ENCODE results near the gene PPM1D. TPM values are rescaled to one million over a fixed set of nuclear protein-coding genes. Genes with fewer than 3 reads are reported as not detected.

The PPM1D gene
- total and polyA plus RNA-seq, 7 donors: 5.4 to 13.8 (median 9.6) TPM

DNA sequence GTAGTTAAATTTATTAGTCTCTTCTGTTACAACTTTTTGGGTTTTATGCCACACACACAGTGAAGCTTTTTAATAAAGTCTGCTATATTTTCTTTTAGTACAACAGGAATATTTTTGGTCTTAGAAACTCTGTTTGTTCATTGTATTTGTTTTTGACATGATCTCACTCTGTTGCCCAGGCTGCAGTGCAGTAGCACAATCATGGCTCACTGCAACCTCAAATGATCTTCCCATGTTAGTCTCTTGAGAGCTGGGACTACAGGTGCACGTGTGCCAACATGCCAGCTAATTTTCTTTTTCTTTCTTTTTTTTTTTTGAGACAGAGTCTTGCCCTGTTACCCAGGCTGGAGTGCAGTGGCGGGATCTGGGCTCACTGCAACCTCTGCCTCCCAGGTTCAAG is 27.1 kb downstream of the PPM1D start:
- WGBS, 2 donors: 76 to 92% methylated on average over 2 of the region's 2 CpGs
- H3K27me3 ChIP-seq: no peaks in the 10 kb centered on the region
- TF ChIP-seq EP300 (IDR thresholded peaks at IDR 0.05): no peak
- TF ChIP-seq CTCF (IDR thresholded peaks at IDR 0.05): no peak
- TF ChIP-seq POLR2AphosphoS5 (IDR thresholded peaks at IDR 0.05): no peak
- TF ChIP-seq POLR2A (IDR thresholded peaks at IDR 0.05): no peak
- H3K4me3 ChIP-seq: no peak overlapping the region
- H3K9me3 ChIP-seq: no peaks in the 10 kb centered on the region
- H3K27ac ChIP-seq: no peak overlapping the region
- intact Hi-C loops (cut with DNase I): no loop called here
- DNase-seq: no peak
- peaks cover 0 to 4% (median 0%) of the 10 kb centered on the region in 4 donors for H3K4me1 ChIP-seq
- H3K36me3 ChIP-seq: peaks cover 0 to 20% (median 3%) of the 10 kb centered on the region in 4 donors

DNA sequence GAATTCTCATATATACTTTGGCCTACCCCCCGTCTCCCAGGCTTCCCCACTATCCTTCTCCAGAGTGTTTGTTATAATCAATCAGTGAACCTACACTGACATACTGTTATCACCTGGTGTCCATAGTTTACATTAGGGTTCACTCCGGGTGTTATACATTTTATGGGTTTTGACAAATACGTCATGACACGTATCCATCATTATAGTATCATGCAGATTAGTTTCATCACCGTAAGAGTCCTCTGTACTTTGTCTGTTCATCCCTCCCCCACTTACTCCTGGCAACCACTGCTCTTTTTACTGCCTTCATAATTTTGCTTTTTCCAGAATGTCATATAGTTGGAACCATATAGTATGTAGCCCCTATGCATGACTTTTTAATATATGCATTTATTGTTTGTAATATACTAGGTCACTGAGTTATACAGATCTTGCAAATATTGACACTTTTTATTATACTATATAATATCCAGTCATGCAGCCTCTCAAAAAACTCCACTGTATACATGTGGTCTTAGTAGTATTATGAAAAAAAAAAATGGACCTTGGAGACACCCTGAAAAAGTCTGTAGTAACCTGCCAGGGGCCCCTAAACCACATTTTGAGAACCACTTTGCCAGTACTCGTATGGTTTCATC is 28.4 kb downstream of the PPM1D start:
- no peaks in the 10 kb centered on the region for H3K27me3 ChIP-seq
- H3K9me3 ChIP-seq: no peaks in the 10 kb centered on the region
- intact Hi-C loops (cut with DNase I): no loop called here
- WGBS, 2 donors: 40 to 74% methylated on average over 6 of the region's 6 CpGs
- no peak overlapping the region for H3K4me3 ChIP-seq
- H3K4me1 ChIP-seq: peaks cover 0 to 4% (median 0%) of the 10 kb centered on the region in 4 donors
- DNase-seq: no peak
- no peak overlapping the region for H3K27ac ChIP-seq
- H3K36me3 ChIP-seq: peaks cover 0 to 20% (median 3%) of the 10 kb centered on the region in 4 donors
- TF ChIP-seq POLR2A (IDR thresholded peaks at IDR 0.05) (no peak), EP300 (IDR thresholded peaks at IDR 0.05) (no peak), POLR2AphosphoS5 (IDR thresholded peaks at IDR 0.05) (no peak), CTCF (IDR thresholded peaks at IDR 0.05) (no peak)

- 92% methylated on average over 2 of the region's 2 CpGs for WGBS, 2 donors
- no peak for TF ChIP-seq CTCF (IDR thresholded peaks at IDR 0.05)
- no peak for TF ChIP-seq POLR2A (IDR thresholded peaks at IDR 0.05)
- TF ChIP-seq POLR2AphosphoS5 (IDR thresholded peaks at IDR 0.05): no peak
- no peak for TF ChIP-seq EP300 (IDR thresholded peaks at IDR 0.05)
- intact Hi-C loops (cut with DNase I): no loop called here
- no peak overlapping the region for H3K4me3 ChIP-seq
- H3K9me3 ChIP-seq: no peaks in the 10 kb centered on the region
- H3K4me1 ChIP-seq: peaks cover 0 to 4% (median 0%) of the 10 kb centered on the region in 4 donors
- no peaks in the 10 kb centered on the region for H3K27me3 ChIP-seq
- no peak overlapping the region for H3K27ac ChIP-seq
- no peak for DNase-seq
- H3K36me3 ChIP-seq: peaks cover 0 to 27% (median 3%) of the 10 kb centered on the region in 4 donors
Observed at GRCh38 chr17:60629120-60629519, 29.1 kb downstream of the PPM1D start.

DNA sequence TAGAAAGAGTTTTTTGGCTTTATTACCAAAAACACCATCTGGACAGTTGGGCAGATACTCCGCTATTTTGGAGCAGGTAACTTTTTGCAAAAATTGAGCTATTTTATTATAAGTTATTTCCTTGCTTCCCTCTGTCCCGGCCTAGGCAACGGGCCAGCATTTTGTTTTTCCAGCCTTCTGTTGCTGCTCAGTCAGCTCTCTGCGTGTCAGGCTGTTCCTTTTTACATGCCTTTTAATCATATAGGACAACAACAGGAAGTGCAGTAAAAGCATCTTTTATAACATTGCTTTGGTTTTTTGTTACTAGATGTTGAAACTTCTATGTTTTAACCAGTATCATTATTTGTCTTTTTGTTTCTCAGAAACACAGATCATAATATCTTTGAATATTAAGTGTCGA is 30.4 kb downstream of the PPM1D start:
- Histone ChIP-seq H3K27ac (peak overlapping the region in 1 of 4 donors; percentile 8), H3K4me1 (peaks cover 0 to 4% (median 0%) of the 10 kb centered on the region in 4 donors), H3K27me3 (no peaks in the 10 kb centered on the region), H3K4me3 (no peak overlapping the region), H3K9me3 (no peaks in the 10 kb centered on the region), H3K36me3 (peaks cover 0 to 28% (median 7%) of the 10 kb centered on the region in 4 donors)
- WGBS, 2 donors: 79 to 84% methylated on average over 5 of the region's 5 CpGs
- DNase-seq: no peak
- TF ChIP-seq CTCF (IDR thresholded peaks at IDR 0.05): no peak
- no peak for TF ChIP-seq EP300 (IDR thresholded peaks at IDR 0.05)
- no peak for TF ChIP-seq POLR2AphosphoS5 (IDR thresholded peaks at IDR 0.05)
- no peak for TF ChIP-seq POLR2A (IDR thresholded peaks at IDR 0.05)
- intact Hi-C loops (cut with DNase I): no loop called here

Data from sigmoid colon (tissue), 7 donors.